GM18517 (cell line): ENCODE results near the gene GPATCH2.

Source experiments
- ATAC-seq: cut with Tn5 transposase; IDR thresholded peaks from one replicate; pipeline ENCODE4 v1.9.1; 2021; ENCODE audit warnings: mild to moderate bottlenecking, moderate library complexity; ENCODE audit not compliant: unreplicated experiment

Gene GPATCH2

GRCh38 chr1:217379336-217379735 is 251.6 kb downstream of the GPATCH2 start:
- no peak for ATAC-seq
